Measurements from ENCODE around the gene OFD1. TPM values are rescaled to one million over a fixed set of nuclear protein-coding genes. Genes with fewer than 3 reads are reported as not detected.

Gene OFD1
- total RNA-seq, 2 experiments from 2014 or later = 22.9 to 25.3 TPM

Other genes with a start within 250 kb of the OFD1 start
- gene EGFL6, start 165.1 kb upstream of the OFD1 start, total RNA-seq = 1 to 10 TPM; 1.1 to 1.4 TPM
- gene TCEANC, start 81.6 kb upstream of the OFD1 start, total RNA-seq = 1 to 10 TPM; 1.2 to 1.6 TPM
- 10 to 100 TPM; 26.6 to 29.6 TPM for gene RAB9A, start 45.6 kb upstream of the OFD1 start, total RNA-seq
- gene TRAPPC2, start 128 bp upstream of the OFD1 start, total RNA-seq = 10 to 100 TPM; 15.0 to 17.0 TPM
- not detected for gene GPM6B, start 82.3 kb downstream of the OFD1 start, total RNA-seq